HL-60 (cell line): ENCODE measurements around the gene GRK2.

Experiments used
- GABPA ChIP-seq: IDR thresholded peaks from 2 replicates; pipeline ENCODE4 v1.6.1; 2012; ENCODE audit warnings: low read depth
- POLR2AphosphoS5 ChIP-seq: IDR thresholded peaks from 2 replicates; pipeline ENCODE4 v1.6.1; 2012; ENCODE audit warnings: low read depth
- TF ChIP-seq, protein P1 (sequence below): IDR thresholded peaks from one replicate; pipeline ENCODE4 v1.5.1; 2011; ENCODE audit warnings: low read length, control low read depth, inconsistent platforms; ENCODE audit not compliant: insufficient read depth

DNA sequence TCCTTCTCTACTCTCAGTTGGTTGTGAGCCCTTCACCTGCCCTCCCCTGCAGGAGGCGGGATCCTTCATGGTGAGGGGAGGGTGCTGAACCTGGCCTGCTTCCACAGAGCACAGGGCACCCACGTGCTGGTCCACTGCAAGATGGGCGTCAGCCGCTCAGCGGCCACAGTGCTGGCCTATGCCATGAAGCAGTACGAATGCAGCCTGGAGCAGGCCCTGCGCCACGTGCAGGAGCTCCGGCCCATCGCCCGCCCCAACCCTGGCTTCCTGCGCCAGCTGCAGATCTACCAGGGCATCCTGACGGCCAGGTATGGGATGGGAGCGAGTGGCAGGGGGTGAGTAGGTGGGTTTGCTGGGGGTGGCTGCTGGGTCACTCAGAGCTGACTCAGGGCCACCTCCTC is 43.4 kb downstream of the GRK2 start:
- TF ChIP-seq, protein P1, sequence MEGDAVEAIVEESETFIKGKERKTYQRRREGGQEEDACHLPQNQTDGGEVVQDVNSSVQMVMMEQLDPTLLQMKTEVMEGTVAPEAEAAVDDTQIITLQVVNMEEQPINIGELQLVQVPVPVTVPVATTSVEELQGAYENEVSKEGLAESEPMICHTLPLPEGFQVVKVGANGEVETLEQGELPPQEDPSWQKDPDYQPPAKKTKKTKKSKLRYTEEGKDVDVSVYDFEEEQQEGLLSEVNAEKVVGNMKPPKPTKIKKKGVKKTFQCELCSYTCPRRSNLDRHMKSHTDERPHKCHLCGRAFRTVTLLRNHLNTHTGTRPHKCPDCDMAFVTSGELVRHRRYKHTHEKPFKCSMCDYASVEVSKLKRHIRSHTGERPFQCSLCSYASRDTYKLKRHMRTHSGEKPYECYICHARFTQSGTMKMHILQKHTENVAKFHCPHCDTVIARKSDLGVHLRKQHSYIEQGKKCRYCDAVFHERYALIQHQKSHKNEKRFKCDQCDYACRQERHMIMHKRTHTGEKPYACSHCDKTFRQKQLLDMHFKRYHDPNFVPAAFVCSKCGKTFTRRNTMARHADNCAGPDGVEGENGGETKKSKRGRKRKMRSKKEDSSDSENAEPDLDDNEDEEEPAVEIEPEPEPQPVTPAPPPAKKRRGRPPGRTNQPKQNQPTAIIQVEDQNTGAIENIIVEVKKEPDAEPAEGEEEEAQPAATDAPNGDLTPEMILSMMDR, result no peak
- TF ChIP-seq POLR2AphosphoS5, result no peak
- no peak for TF ChIP-seq GABPA
